Muscle of leg (tissue), 11 donors: Measurements from ENCODE around the gene ABCA1. TPM values are rescaled to one million over a fixed set of nuclear protein-coding genes. Genes with fewer than 3 reads are reported as not detected.
"Not testable (repeated sequence)": the region's sequence is repeated elsewhere in the genome, so short reads cannot be mapped to it uniquely, and the experiment has no call there.

Experiments
- DNase-seq: peaks from one replicate; pipeline ENCODE4 v3.0.0; 2013
- H3K27ac ChIP-seq: one replicate; pipeline ENCODE4 v1.5.1; 2013; ENCODE audit warnings: mild to moderate bottlenecking, low read length, control low read depth
- H3K27me3 ChIP-seq: one replicate; pipeline ENCODE4 v1.6.1; 2013; ENCODE audit warnings: low read length; ENCODE audit not compliant: control insufficient read depth, insufficient read depth
- H3K36me3 ChIP-seq: one replicate; pipeline ENCODE4 v1.6.1; 2013; ENCODE audit warnings: low read length; ENCODE audit not compliant: control insufficient read depth, insufficient read depth
- H3K4me1 ChIP-seq: one replicate; pipeline ENCODE4 v1.6.1; 2013; ENCODE audit warnings: low read length; ENCODE audit not compliant: control insufficient read depth, insufficient read depth
- H3K4me3 ChIP-seq: one replicate; pipeline ENCODE4 v1.5.1; 2013; ENCODE audit warnings: low read length, control low read depth
- H3K9me3 ChIP-seq: replicated peaks from 2 replicates; pipeline ENCODE4 v1.6.1; 2013; ENCODE audit warnings: low read depth, low read length; ENCODE audit not compliant: control insufficient read depth
- WGBS: methylation state at CpG from one replicate; pipeline ENCODE4 v1.1.5; 2013; ENCODE audit warnings: missing lambda C conversion rate; ENCODE audit not compliant: insufficient coverage; 5-methylcytosine and 5-hydroxymethylcytosine counted together
- polyA plus RNA-seq, 8 donors: library from polyadenylated mRNA; unstranded; fragments of 120-200 nt; gene quantifications; one replicate each; pipeline versions ENCODE4 v1.2.1 to v1.2.3, GENCODE V29; 2013; ENCODE audit warnings: inconsistent platforms in 1 of 8, low replicate concordance in 1 of 8; ENCODE audit not compliant: insufficient read length in 8 of 8, insufficient read depth in 1 of 8
- total RNA-seq: library from RNA; stranded (reverse); fragments of 120-200 nt; gene quantifications from one replicate; pipeline ENCODE4 v1.2.4, GENCODE V29; 2013

Gene ABCA1
- total and polyA plus RNA-seq, 9 donors, result 3.4 to 12.1 (median 5.2) TPM

GRCh38 chr9:104861397-104861796 lies 66.6 kb downstream of the ABCA1 start:
- no peak for DNase-seq
- Histone ChIP-seq H3K27ac (no peak overlapping the region), H3K4me1 (peaks cover 5% of the 10 kb centered on the region), H3K4me3 (no peak overlapping the region), H3K9me3 (no peaks in the 10 kb centered on the region), H3K36me3 (no peaks in the 10 kb centered on the region), H3K27me3 (no peaks in the 10 kb centered on the region)
- WGBS, result 40% methylated on average over 1 of the region's 2 CpGs

GRCh38 chr9:104860263-104860662 lies 67.7 kb downstream of the ABCA1 start:
- H3K4me3 ChIP-seq, result no peak overlapping the region
- WGBS, result no CpG with 5 or more reads among the region's 2 CpGs
- H3K36me3 ChIP-seq, result no peaks in the 10 kb centered on the region
- peak; percentile 67 for DNase-seq
- no peak overlapping the region for H3K27ac ChIP-seq
- H3K4me1 ChIP-seq, result peaks cover 5% of the 10 kb centered on the region
- no peaks in the 10 kb centered on the region for H3K9me3 ChIP-seq
- H3K27me3 ChIP-seq, result no peaks in the 10 kb centered on the region

- H3K27ac ChIP-seq, result no peak overlapping the region
Observed at GRCh38 chr9:104858846-104859245, 69.1 kb downstream of the ABCA1 start.

GRCh38 chr9:104858271-104858670 lies 69.7 kb downstream of the ABCA1 start:
- 55% methylated on average over 4 of the region's 4 CpGs for WGBS
- H3K4me1 ChIP-seq, result no peaks in the 10 kb centered on the region
- H3K9me3 ChIP-seq, result no peaks in the 10 kb centered on the region
- DNase-seq, result peak; percentile 77
- H3K4me3 ChIP-seq, result no peak overlapping the region
- H3K27me3 ChIP-seq, result no peaks in the 10 kb centered on the region
- no peak overlapping the region for H3K27ac ChIP-seq
- no peaks in the 10 kb centered on the region for H3K36me3 ChIP-seq

More at GRCh38 chr9:104858846-104859245, 69.1 kb downstream of the ABCA1 start:
- DNase-seq, result no peak
- Histone ChIP-seq H3K9me3 (no peaks in the 10 kb centered on the region), H3K4me3 (no peak overlapping the region), H3K27me3 (no peaks in the 10 kb centered on the region), H3K36me3 (no peaks in the 10 kb centered on the region), H3K4me1 (no peaks in the 10 kb centered on the region)
- no CpG with 5 or more reads among the region's 1 CpG for WGBS

GRCh38 chr9:104856413-104856941 lies 71.5 kb downstream of the ABCA1 start:
- 80% methylated on average over 1 of the region's 5 CpGs for WGBS
- Histone ChIP-seq H3K27me3 (no peaks in the 10 kb centered on the region), H3K4me1 (no peaks in the 10 kb centered on the region), H3K9me3 (no peaks in the 10 kb centered on the region), H3K4me3 (no peak overlapping the region), H3K36me3 (no peaks in the 10 kb centered on the region), H3K27ac (no peak overlapping the region)
- no peak for DNase-seq

GRCh38 chr9:104855807-104856206 lies 72.1 kb downstream of the ABCA1 start:
- H3K9me3 ChIP-seq, result no peaks in the 10 kb centered on the region
- H3K4me1 ChIP-seq, result no peaks in the 10 kb centered on the region
- H3K27ac ChIP-seq, result no peak overlapping the region
- no peak overlapping the region for H3K4me3 ChIP-seq
- WGBS, result 64% methylated on average over 3 of the region's 3 CpGs
- no peaks in the 10 kb centered on the region for H3K27me3 ChIP-seq
- no peaks in the 10 kb centered on the region for H3K36me3 ChIP-seq
- DNase-seq, result no peak

GRCh38 chr9:104855258-104855657 lies 72.7 kb downstream of the ABCA1 start:
- H3K9me3 ChIP-seq, H3K4me3 ChIP-seq, H3K27ac ChIP-seq, DNase-seq, H3K36me3 ChIP-seq, H3K27me3 ChIP-seq, H3K4me1 ChIP-seq: not testable (repeated sequence)
- 100% methylated on average over 2 of the region's 7 CpGs for WGBS

GRCh38 chr9:104854613-104855012 lies 73.3 kb downstream of the ABCA1 start:
- WGBS, result 100% methylated on average over 1 of the region's 1 CpG
- H3K36me3 ChIP-seq, result no peaks in the 10 kb centered on the region
- no peak overlapping the region for H3K4me3 ChIP-seq
- no peaks in the 10 kb centered on the region for H3K9me3 ChIP-seq
- H3K27ac ChIP-seq, result no peak overlapping the region
- no peaks in the 10 kb centered on the region for H3K4me1 ChIP-seq
- H3K27me3 ChIP-seq, result no peaks in the 10 kb centered on the region
- DNase-seq, result no peak

- no peak overlapping the region for H3K4me3 ChIP-seq
- H3K27me3 ChIP-seq, result no peaks in the 10 kb centered on the region
- H3K36me3 ChIP-seq, result no peaks in the 10 kb centered on the region
- no peak overlapping the region for H3K27ac ChIP-seq
- DNase-seq, result no peak
- H3K9me3 ChIP-seq, result no peaks in the 10 kb centered on the region
- no peaks in the 10 kb centered on the region for H3K4me1 ChIP-seq
Observed at GRCh38 chr9:104853683-104854082, 74.3 kb downstream of the ABCA1 start.

GRCh38 chr9:104853159-104853558 lies 74.8 kb downstream of the ABCA1 start:
- 100% methylated on average over 2 of the region's 4 CpGs for WGBS
- Histone ChIP-seq H3K4me3 (no peak overlapping the region), H3K9me3 (no peaks in the 10 kb centered on the region), H3K4me1 (no peaks in the 10 kb centered on the region), H3K27ac (no peak overlapping the region), H3K27me3 (no peaks in the 10 kb centered on the region), H3K36me3 (no peaks in the 10 kb centered on the region)
- no peak for DNase-seq

- no peak for DNase-seq
- Histone ChIP-seq H3K27ac (no peak overlapping the region), H3K4me1 (no peaks in the 10 kb centered on the region), H3K27me3 (no peaks in the 10 kb centered on the region), H3K36me3 (no peaks in the 10 kb centered on the region), H3K4me3 (no peak overlapping the region), H3K9me3 (no peaks in the 10 kb centered on the region)
- WGBS, result no CpG with 5 or more reads among the region's 3 CpGs
Observed at GRCh38 chr9:104851546-104851920, 76.4 kb downstream of the ABCA1 start.
